ENCODE measurements around the gene MTMR11.
A peak's percentile ranks its signal among the peaks of the same experiment; 100 is the strongest.

The MTMR11 gene

GRCh38 chr1:149927563-149928400 is 8.9 kb downstream of the MTMR11 start, which contains the start of gene SF3B4:
Gene SF3B4 (minus strand): TSS chr1:149927803. CDS start chr1:149927759, 44 bp downstream.
- ChIA-PET CTCF (no interaction called here), POLR2A (interaction anchor here (0.8 to 2.9 kb wide), 16 partner anchors 9 to 250 kb away, joined by 3 to 45 read pairs (median 4); partner anchors contain the start of genes MTMR11 and VPS45)
- DNase-seq (ENCODE audit: extremely low spot score): peak; percentile 95
- TF ChIP-seq NFRKB (IDR thresholded peaks at IDR 0.05): peak; percentile 69
- peak; percentile 64 for TF ChIP-seq PKNOX1 (IDR thresholded peaks at IDR 0.05)
- TF ChIP-seq HDGF (IDR thresholded peaks at IDR 0.05; ENCODE audit: borderline replicate concordance): no peak
- TF ChIP-seq ELF4 (IDR thresholded peaks at IDR 0.05): peak; percentile 90

GRCh38 chr1:149927056-149927562 is 9.6 kb downstream of the MTMR11 start:
- ChIA-PET CTCF (no interaction called here), POLR2A (no interaction called here)
- TF ChIP-seq FOXM1 (IDR thresholded peaks at IDR 0.05; ENCODE audit: borderline replicate concordance) (no peak), CTBP1 (IDR thresholded peaks at IDR 0.05; ENCODE audit: borderline replicate concordance) (no peak), ZNF384 (IDR thresholded peaks at IDR 0.05) (no peak), ARNT (IDR thresholded peaks at IDR 0.05) (no peak), PKNOX1 (IDR thresholded peaks at IDR 0.05) (no peak), SUZ12 (IDR thresholded peaks at IDR 0.05) (no peak), LEF1 (IDR thresholded peaks at IDR 0.05; ENCODE audit: borderline replicate concordance) (no peak), FOXK2 (IDR thresholded peaks at IDR 0.05) (no peak), HDGF (IDR thresholded peaks at IDR 0.05; ENCODE audit: borderline replicate concordance) (no peak), BHLHE40 (IDR thresholded peaks at IDR 0.05; ENCODE audit: borderline replicate concordance) (no peak), TARDBP (IDR thresholded peaks at IDR 0.05) (no peak)
- DNase-seq (ENCODE audit: extremely low spot score): no peak

GRCh38 chr1:149926296-149926695 is 10.4 kb downstream of the MTMR11 start:
- POLR2A ChIA-PET: no interaction called here
- CTCF ChIA-PET: no interaction called here

GRCh38 chr1:149925751-149926150 is 10.9 kb downstream of the MTMR11 start:
- no peak for TF ChIP-seq SP1 (IDR thresholded peaks at IDR 0.05)
- TF ChIP-seq ARNT (IDR thresholded peaks at IDR 0.05): no peak
- no peak for TF ChIP-seq LEF1 (IDR thresholded peaks at IDR 0.05; ENCODE audit: borderline replicate concordance)
- no peak for TF ChIP-seq HDGF (IDR thresholded peaks at IDR 0.05; ENCODE audit: borderline replicate concordance)
- POLR2A ChIA-PET: interaction anchor here (0.7 to 1.1 kb wide), 2 partner anchors 13 to 40 kb away, joined by 3 to 4 read pairs; a partner anchor contains a TSS
- no peak for DNase-seq (ENCODE audit: extremely low spot score)
- CTCF ChIA-PET: interaction anchor here (0.5 kb wide), 1 partner anchor 261 kb away, joined by 3 read pairs; no protein-coding TSS in a partner anchor

More at GRCh38 chr1:149926296-149926695, 10.4 kb downstream of the MTMR11 start:
- no peak for DNase-seq (ENCODE audit: extremely low spot score)
- no peak for TF ChIP-seq TARDBP (IDR thresholded peaks at IDR 0.05)
- TF ChIP-seq FOXA1 (IDR thresholded peaks at IDR 0.05): no peak
- TF ChIP-seq CTBP1 (IDR thresholded peaks at IDR 0.05; ENCODE audit: borderline replicate concordance): no peak
- TF ChIP-seq SP1 (IDR thresholded peaks at IDR 0.05): no peak

GRCh38 chr1:149925345-149925744 is 11.3 kb downstream of the MTMR11 start:
- ChIA-PET POLR2A (interaction anchor here (0.7 to 1.1 kb wide), 2 partner anchors 14 to 39 kb away, joined by 3 to 4 read pairs; a partner anchor contains a TSS), CTCF (interaction anchor here (0.5 kb wide), 1 partner anchor 262 kb away, joined by 3 read pairs; no protein-coding TSS in a partner anchor)
- TF ChIP-seq TARDBP (IDR thresholded peaks at IDR 0.05): no peak
- TF ChIP-seq CTBP1 (IDR thresholded peaks at IDR 0.05; ENCODE audit: borderline replicate concordance): no peak
- TF ChIP-seq ZNF384 (IDR thresholded peaks at IDR 0.05): no peak
- TF ChIP-seq SUZ12 (IDR thresholded peaks at IDR 0.05): no peak
- TF ChIP-seq FOXM1 (IDR thresholded peaks at IDR 0.05; ENCODE audit: borderline replicate concordance): no peak
- TF ChIP-seq HDGF (IDR thresholded peaks at IDR 0.05; ENCODE audit: borderline replicate concordance): no peak
- TF ChIP-seq ELF4 (IDR thresholded peaks at IDR 0.05): no peak
- TF ChIP-seq SP1 (IDR thresholded peaks at IDR 0.05): no peak
- no peak for TF ChIP-seq PKNOX1 (IDR thresholded peaks at IDR 0.05)
- TF ChIP-seq FOXK2 (IDR thresholded peaks at IDR 0.05): no peak
- no peak for TF ChIP-seq L3MBTL2 (conservative IDR thresholded peaks at IDR 0.05)
- no peak for TF ChIP-seq LEF1 (IDR thresholded peaks at IDR 0.05; ENCODE audit: borderline replicate concordance)
- TF ChIP-seq FOXA1 (IDR thresholded peaks at IDR 0.05): no peak
- no peak for TF ChIP-seq BHLHE40 (IDR thresholded peaks at IDR 0.05; ENCODE audit: borderline replicate concordance)
- TF ChIP-seq ARNT (IDR thresholded peaks at IDR 0.05): no peak
- no peak for TF ChIP-seq NFRKB (IDR thresholded peaks at IDR 0.05)
- DNase-seq (ENCODE audit: extremely low spot score): no peak

GRCh38 chr1:149923626-149924025 is 13.1 kb downstream of the MTMR11 start:
- no peak for DNase-seq (ENCODE audit: extremely low spot score)
- POLR2A ChIA-PET: interaction anchor here (1.0 kb wide), 1 partner anchor 36 kb away, joined by 3 read pairs; a partner anchor contains a TSS
- CTCF ChIA-PET: no interaction called here
- no peak for TF ChIP-seq ARNT (IDR thresholded peaks at IDR 0.05)
- no peak for TF ChIP-seq PKNOX1 (IDR thresholded peaks at IDR 0.05)
- no peak for TF ChIP-seq FOXA1 (IDR thresholded peaks at IDR 0.05)
- no peak for TF ChIP-seq LEF1 (IDR thresholded peaks at IDR 0.05; ENCODE audit: borderline replicate concordance)
- no peak for TF ChIP-seq ZNF384 (IDR thresholded peaks at IDR 0.05)
- TF ChIP-seq HDGF (IDR thresholded peaks at IDR 0.05; ENCODE audit: borderline replicate concordance): no peak
- no peak for TF ChIP-seq L3MBTL2 (conservative IDR thresholded peaks at IDR 0.05)
- no peak for TF ChIP-seq NFRKB (IDR thresholded peaks at IDR 0.05)
- no peak for TF ChIP-seq CTBP1 (IDR thresholded peaks at IDR 0.05; ENCODE audit: borderline replicate concordance)
- TF ChIP-seq ELF4 (IDR thresholded peaks at IDR 0.05): no peak
